VCaP (cell line): ENCODE measurements around the gene HSPA9.

Experiments
- H3K27ac ChIP-seq: fragments of 450-650 bp; 2 replicates; pipeline ENCODE4 v1.5.1; 2017
- CTCF ChIP-seq: fragments of 450-650 bp; conservative IDR thresholded peaks from 2 replicates; pipeline ENCODE4 v1.5.1; 2017; ENCODE audit warnings: mild to moderate bottlenecking, moderate library complexity

HSPA9 gene

GRCh38 chr5:138504799-138505198 is 70.4 kb downstream of the HSPA9 start:
- TF ChIP-seq CTCF = no peak
- H3K27ac ChIP-seq = peak overlapping the region; percentile 77
